HCT116 (cell line): ENCODE measurements around the gene VRK1. TPM values are rescaled to one million over a fixed set of nuclear protein-coding genes. Genes with fewer than 3 reads are reported as not detected.

Experiments
- ATAC-seq: fragments of 200-7000 bp; cut with Tn5 transposase; 2 replicates; pipeline ENCODE4 v1.9.1; 2020; ENCODE audit warnings: mild to moderate bottlenecking, moderate library complexity
- BruUV-seq: library from RNA; stranded (reverse); fragments of 400-500 nt; replicated peaks from 2 replicates; lab custom pipeline; 2021; lab: Mats Ljungman, UMichigan
- CTCF ChIA-PET: fragments of 300-600 bp; sonication (Branson Sonifier 250); formaldehyde crosslinking; loops from one replicate; lab custom pipeline; 2021; ENCODE audit warnings: antibody characterized with exemption; lab: Charles Lee
- POLR2A ChIA-PET: fragments of 300-600, 350-600 bp; sonication (Branson Sonifier 250); formaldehyde crosslinking; loops from one replicate; lab custom pipeline; 2021; ENCODE audit warnings: antibody characterized with exemption; lab: Charles Lee
- RAD21 ChIA-PET, 2 experiments: fragments of 300-600 bp; sonication (Branson Sonifier 250); formaldehyde crosslinking; loops; one replicate each; lab custom pipeline; 2023; ENCODE audit warnings: low total read pairs in 2 of 2; ENCODE audit not compliant: uncharacterized antibody in 2 of 2, unreplicated experiment in 2 of 2, low non-redundant PET in 1 of 2; lab: Charles Lee
- DNase-seq: peaks from one replicate; pipeline ENCODE4 v3.0.0-alpha.2; 2010; ENCODE audit warnings: low read depth, low spot score
- H2AFZ ChIP-seq: fragments of 200-600 bp; shearing (Covaris generic), sonication (generic); 2 replicates; pipeline ENCODE4 v1.6.1; 2017; ENCODE audit warnings: low read depth, mixed run types, mixed read lengths, antibody characterized with exemption, low read length; ENCODE audit not compliant: poor library complexity, severe bottlenecking
- H3K27ac ChIP-seq: 2 replicates; pipeline ENCODE4 v1.5.1; 2012; ENCODE audit warnings: low read depth, low read length
- H3K27me3 ChIP-seq: fragments of 200-600 bp; sonication (generic); 2 replicates; pipeline ENCODE4 v1.6.1; 2016; ENCODE audit warnings: mixed run types, low read length, mixed read lengths; ENCODE audit not compliant: insufficient read depth
- H3K36me3 ChIP-seq, 2 experiments: fragments of 200-500 bp in 1 of 2; fragments of 200-600 bp in 1 of 2; sonication (Bioruptor generic) in 1 of 2; sonication (generic) in 1 of 2; 2 replicates each; pipeline versions ENCODE4 v1.5.1 to v1.6.1; 2014 to 2016; ENCODE audit warnings: low read length in 2 of 2, inconsistent platforms in 1 of 2, mixed read lengths in 1 of 2, mixed run types in 1 of 2; ENCODE audit not compliant: insufficient read depth in 2 of 2, control insufficient read depth in 1 of 2
- H3K4me1 ChIP-seq, 2 experiments: fragments of 200-600 bp in 1 of 2; sonication (generic) in 1 of 2; 2 replicates each; pipeline versions ENCODE4 v1.5.1 to v1.6.1; 2012 to 2017; ENCODE audit warnings: low read length in 2 of 2, inconsistent platforms in 1 of 2, mild to moderate bottlenecking in 1 of 2, mixed read lengths in 1 of 2, mixed run types in 1 of 2, moderate library complexity in 1 of 2; ENCODE audit not compliant: insufficient read depth in 2 of 2, control insufficient read depth in 1 of 2
- H3K4me2 ChIP-seq: fragments of 200-600 bp; sonication (generic); 2 replicates; pipeline ENCODE4 v1.6.1; 2017; ENCODE audit warnings: mixed run types, low read length, mixed read lengths
- H3K4me3 ChIP-seq, 2 experiments: fragments of 200-600 bp in 1 of 2; sonication (generic) in 1 of 2; replicated peaks in 1 of 2; 2 replicates each; pipeline ENCODE4 v1.5.1; 2011 to 2016; ENCODE audit warnings: low read length in 2 of 2, control low read depth in 1 of 2, low read depth in 1 of 2, mild to moderate bottlenecking in 1 of 2, mixed read lengths in 1 of 2, mixed run types in 1 of 2
- H3K79me2 ChIP-seq: fragments of 200-600 bp; sonication (generic); 2 replicates; pipeline ENCODE4 v1.6.1; 2017; ENCODE audit warnings: mild to moderate bottlenecking, mixed run types, low read length, moderate library complexity, mixed read lengths; ENCODE audit not compliant: insufficient read depth
- H3K9ac ChIP-seq: fragments of 200-600 bp; sonication (generic); 2 replicates; pipeline ENCODE4 v1.6.1; 2016; ENCODE audit warnings: low read length, mixed read lengths
- H3K9me2 ChIP-seq: fragments of 200-600 bp; sonication (generic), shearing (Covaris generic); 2 replicates; pipeline ENCODE4 v1.6.1; 2017; ENCODE audit warnings: mixed run types, mild to moderate bottlenecking, moderate library complexity; ENCODE audit not compliant: insufficient read depth
- H3K9me3 ChIP-seq, 2 experiments: fragments of 200-500 bp in 1 of 2; fragments of 200-600 bp in 1 of 2; sonication (Bioruptor generic) in 1 of 2; sonication (generic) in 1 of 2; 2 replicates each; pipeline ENCODE4 v1.6.1; 2014 to 2017; ENCODE audit warnings: low read length in 2 of 2, mixed read lengths in 2 of 2, inconsistent platforms in 1 of 2, low read depth in 1 of 2, mild to moderate bottlenecking in 1 of 2, mixed run types in 1 of 2, moderate library complexity in 1 of 2; ENCODE audit not compliant: control insufficient read depth in 1 of 2, insufficient read depth in 1 of 2
- H4K20me1 ChIP-seq: fragments of 200-600 bp; sonication (generic), shearing (Covaris generic); 2 replicates; pipeline ENCODE4 v1.6.1; 2017; ENCODE audit warnings: mixed run types, mild to moderate bottlenecking, moderate library complexity; ENCODE audit not compliant: insufficient read depth
- CEBPB ChIP-seq: IDR thresholded peaks from 2 replicates; pipeline ENCODE4 v1.6.1; 2012; ENCODE audit warnings: low read depth
- JUND ChIP-seq: IDR thresholded peaks from 2 replicates; pipeline ENCODE4 v1.6.1; 2012
- SRF ChIP-seq: IDR thresholded peaks from 2 replicates; pipeline ENCODE4 v1.6.1; 2012; ENCODE audit warnings: low read depth
- TCF7L2 ChIP-seq: IDR thresholded peaks from 2 replicates; pipeline ENCODE4 v1.7.0; 2011; ENCODE audit warnings: borderline replicate concordance, inconsistent platforms; ENCODE audit not compliant: insufficient read depth, insufficient read length; ENCODE audit errors: extremely low read depth
- ZFX ChIP-seq: fragments of 450-650 bp; IDR thresholded peaks from 2 replicates; pipeline ENCODE4 v1.6.1; 2017
- ZNF274 ChIP-seq: fragments of 200-500 bp; sonication (Bioruptor generic); IDR thresholded peaks from 2 replicates; pipeline ENCODE4 v1.6.1; 2014; ENCODE audit warnings: mild to moderate bottlenecking, low read depth, low read length, inconsistent platforms
- intact Hi-C: fragments of 100-400 bp; cut with micrococcal nuclease; formaldehyde crosslinking; loops from 2 replicates; pipeline ENCODE4 v1.10.0; 2022
- total RNA-seq: library from RNA; stranded (reverse); gene quantifications from one replicate; pipeline ENCODE4 v1.2.1, GENCODE V29; 2021; ENCODE audit not compliant: unreplicated experiment
- TF ChIP-seq, protein P1 (sequence below): IDR thresholded peaks from 2 replicates; pipeline ENCODE4 v1.6.1; 2012
- TF ChIP-seq, protein P2 (sequence below): IDR thresholded peaks from 2 replicates; pipeline ENCODE4 v1.6.1; 2011; ENCODE audit warnings: mild to moderate bottlenecking, low read length, moderate library complexity; ENCODE audit not compliant: insufficient replicate concordance; ENCODE audit errors: extremely low read depth

VRK1 gene
- total RNA-seq, 1 experiment from 2014 or later, result 51.4 TPM

DNA sequence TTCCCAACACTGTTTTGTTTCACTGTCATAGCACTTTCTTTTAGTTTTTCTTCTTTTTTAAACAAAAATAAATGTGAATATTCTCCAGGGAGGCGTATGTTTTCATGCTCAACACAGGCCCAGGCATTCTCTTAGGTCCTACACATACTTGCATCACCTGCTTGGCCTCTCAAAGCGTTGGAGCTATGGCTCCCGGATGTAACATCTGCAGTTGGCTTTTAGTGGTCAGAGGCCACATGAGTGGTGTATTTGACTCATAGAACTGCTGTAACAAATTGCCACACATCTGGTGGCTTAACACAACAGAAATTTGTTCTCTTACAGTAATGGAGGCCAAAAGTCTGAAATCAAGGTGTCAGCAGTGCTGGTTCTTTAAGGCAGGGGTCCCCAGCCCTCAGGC lies 44.6 kb upstream of the VRK1 start:
- Histone ChIP-seq H3K9me3 (no peaks in the 10 kb centered on the region), H3K27ac (no peak overlapping the region), H3K36me3 (no peaks in the 10 kb centered on the region)
- TF ChIP-seq ZNF274, result no peak
- TF ChIP-seq, protein P1, sequence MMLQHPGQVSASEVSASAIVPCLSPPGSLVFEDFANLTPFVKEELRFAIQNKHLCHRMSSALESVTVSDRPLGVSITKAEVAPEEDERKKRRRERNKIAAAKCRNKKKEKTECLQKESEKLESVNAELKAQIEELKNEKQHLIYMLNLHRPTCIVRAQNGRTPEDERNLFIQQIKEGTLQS, result no peak
- TF ChIP-seq TCF7L2, result no peak
- TF ChIP-seq ZFX, result no peak
- TF ChIP-seq SRF, result no peak
- TF ChIP-seq CEBPB, result no peak
- TF ChIP-seq, protein P2, sequence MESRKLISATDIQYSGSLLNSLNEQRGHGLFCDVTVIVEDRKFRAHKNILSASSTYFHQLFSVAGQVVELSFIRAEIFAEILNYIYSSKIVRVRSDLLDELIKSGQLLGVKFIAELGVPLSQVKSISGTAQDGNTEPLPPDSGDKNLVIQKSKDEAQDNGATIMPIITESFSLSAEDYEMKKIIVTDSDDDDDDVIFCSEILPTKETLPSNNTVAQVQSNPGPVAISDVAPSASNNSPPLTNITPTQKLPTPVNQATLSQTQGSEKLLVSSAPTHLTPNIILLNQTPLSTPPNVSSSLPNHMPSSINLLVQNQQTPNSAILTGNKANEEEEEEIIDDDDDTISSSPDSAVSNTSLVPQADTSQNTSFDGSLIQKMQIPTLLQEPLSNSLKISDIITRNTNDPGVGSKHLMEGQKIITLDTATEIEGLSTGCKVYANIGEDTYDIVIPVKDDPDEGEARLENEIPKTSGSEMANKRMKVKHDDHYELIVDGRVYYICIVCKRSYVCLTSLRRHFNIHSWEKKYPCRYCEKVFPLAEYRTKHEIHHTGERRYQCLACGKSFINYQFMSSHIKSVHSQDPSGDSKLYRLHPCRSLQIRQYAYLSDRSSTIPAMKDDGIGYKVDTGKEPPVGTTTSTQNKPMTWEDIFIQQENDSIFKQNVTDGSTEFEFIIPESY, result no peak
- no peak for TF ChIP-seq JUND
- TF ChIP-seq, all 23 proteins: peak for 0
- no peaks in the 10 kb centered on the region for H3K9me2 ChIP-seq
- H3K4me2 ChIP-seq, result no peak overlapping the region
- ChIA-PET RAD21 (no interaction called here), POLR2A (no interaction called here), CTCF (interaction anchor here (1.0 kb wide), 1 partner anchor 11 kb away, joined by 3 read pairs; no protein-coding TSS in a partner anchor)
- no peaks in the 10 kb centered on the region for H3K79me2 ChIP-seq
- no peaks in the 10 kb centered on the region for H3K27me3 ChIP-seq
- no peak overlapping the region for H3K9ac ChIP-seq
- intact Hi-C loops, result no loop called here
- no TSS peak for BruUV-seq
- no peak for DNase-seq
- H2AFZ ChIP-seq, result no peak overlapping the region
- ATAC-seq, result no peak
- no peak overlapping the region for H3K4me3 ChIP-seq
- no peaks in the 10 kb centered on the region for H4K20me1 ChIP-seq
- no peaks in the 10 kb centered on the region; a peak in 1 of 4 replicates for H3K4me1 ChIP-seq
